ENCODE data around the gene LRRC47.

The LRRC47 gene

GRCh38 chr1:3786468-3787348, 9.6 kb downstream of the LRRC47 start:
- DNase-seq (ENCODE audit: low spot score), result no peak

GRCh38 chr1:3785456-3786157, 10.7 kb downstream of the LRRC47 start:
- DNase-seq (ENCODE audit: low spot score), result peak; percentile 63

- DNase-seq (ENCODE audit: low spot score), result peak; percentile 12
Measured at GRCh38 chr1:3785045-3785444, 11.3 kb downstream of the LRRC47 start.

GRCh38 chr1:3783651-3784474, 12.4 kb downstream of the LRRC47 start:
- DNase-seq (ENCODE audit: low spot score), result peak; percentile 25

GRCh38 chr1:3780901-3781300, 15.4 kb downstream of the LRRC47 start:
- no peak for DNase-seq (ENCODE audit: low spot score)

GRCh38 chr1:3779912-3780416, 16.3 kb downstream of the LRRC47 start:
- DNase-seq (ENCODE audit: low spot score), result no peak

GRCh38 chr1:3779265-3779911, 16.9 kb downstream of the LRRC47 start:
- DNase-seq (ENCODE audit: low spot score), result no peak

- DNase-seq (ENCODE audit: low spot score), result no peak
Measured at GRCh38 chr1:3778590-3779264, 17.6 kb downstream of the LRRC47 start.

- no peak for DNase-seq (ENCODE audit: low spot score)
Measured at GRCh38 chr1:3777647-3778589, 18.4 kb downstream of the LRRC47 start.

- no peak for DNase-seq (ENCODE audit: low spot score)
Measured at GRCh38 chr1:3777078-3777547, 19.2 kb downstream of the LRRC47 start.

- no peak for DNase-seq (ENCODE audit: low spot score)
Measured at GRCh38 chr1:3776231-3776961, 19.9 kb downstream of the LRRC47 start.

- DNase-seq (ENCODE audit: low spot score), result peak; percentile 74
Measured at GRCh38 chr1:3775490-3776230, 20.6 kb downstream of the LRRC47 start.

GRCh38 chr1:3774946-3775489, 21.3 kb downstream of the LRRC47 start:
- no peak for DNase-seq (ENCODE audit: low spot score)

- DNase-seq (ENCODE audit: low spot score), result no peak
Measured at GRCh38 chr1:3774276-3774945, 21.9 kb downstream of the LRRC47 start.

GRCh38 chr1:3773572-3774275, 22.6 kb downstream of the LRRC47 start:
- DNase-seq (ENCODE audit: low spot score), result no peak

- DNase-seq (ENCODE audit: low spot score), result no peak
Measured at GRCh38 chr1:3772715-3773571, 23.4 kb downstream of the LRRC47 start, which contains the start of gene SMIM1. Gene SMIM1 (plus strand): TSS chr1:3772749. CDS start chr1:3775374, 2,625 bp downstream.

Measured in D341Med (cell line).